Embryonic facial prominence (tissue), 1 donor: ENCODE data around the gene WIPF3.

Experiments used
- DNase-seq: peaks from one replicate; pipeline ENCODE4 v3.0.0-alpha.2; 2016; ENCODE audit errors: extremely low spot score

Gene WIPF3

GRCh38 chr7:29806208-29806994 lies at the start of gene WIPF3:
TSS of gene WIPF3 (plus strand) at chr7:29806508. CDS start at chr7:29834725, 28,217 bp downstream.
- DNase-seq: no peak

- DNase-seq: no peak
These were observed 43.0 kb upstream of the WIPF3 start for GRCh38 chr7:29763266-29763665.

- no peak for DNase-seq
These were observed 42.1 kb upstream of the WIPF3 start for GRCh38 chr7:29764227-29764626.

GRCh38 chr7:29765490-29765889 lies 40.8 kb upstream of the WIPF3 start:
- DNase-seq: no peak

- DNase-seq: no peak
These were observed 35.9 kb upstream of the WIPF3 start for GRCh38 chr7:29770371-29770770.

- no peak for DNase-seq
These were observed 35.1 kb upstream of the WIPF3 start for GRCh38 chr7:29771081-29771816.

GRCh38 chr7:29779017-29779416 lies 27.3 kb upstream of the WIPF3 start:
- DNase-seq: no peak

- no peak for DNase-seq
These were observed 26.0 kb upstream of the WIPF3 start for GRCh38 chr7:29780346-29780745.

- DNase-seq: no peak
These were observed 22.6 kb upstream of the WIPF3 start for GRCh38 chr7:29783671-29784070.

- no peak for DNase-seq
These were observed 12.8 kb upstream of the WIPF3 start for GRCh38 chr7:29793507-29793906.

- no peak for DNase-seq
These were observed 11.2 kb upstream of the WIPF3 start for GRCh38 chr7:29794959-29795629.

GRCh38 chr7:29795696-29796580 lies 10.4 kb upstream of the WIPF3 start:
- DNase-seq: no peak

- DNase-seq: no peak
These were observed 9.0 kb upstream of the WIPF3 start for GRCh38 chr7:29797112-29797944.

GRCh38 chr7:29798422-29798821 lies 7.9 kb upstream of the WIPF3 start:
- DNase-seq: no peak

- DNase-seq: no peak
These were observed 4.4 kb upstream of the WIPF3 start for GRCh38 chr7:29801929-29802328.

GRCh38 chr7:29805031-29805430 lies 1.3 kb upstream of the WIPF3 start:
- no peak for DNase-seq

- no peak for DNase-seq
These were observed 461 bp upstream of the WIPF3 start for GRCh38 chr7:29805886-29806207.

GRCh38 chr7:29806995-29807841 lies 910 bp downstream of the WIPF3 start:
- DNase-seq: no peak

GRCh38 chr7:29808075-29808801 lies 1.9 kb downstream of the WIPF3 start:
- DNase-seq: no peak
